SU-DHL-6 (cell line): ENCODE measurements around the gene SMARCA4.

ENCODE experiments used
- H2AFZ ChIP-seq: fragments of 200-600 bp; sonication (generic); 2 replicates; pipeline ENCODE4 v1.6.1; 2014; ENCODE audit warnings: low read depth, mild to moderate bottlenecking, moderate library complexity, mixed read lengths, antibody characterized with exemption, low read length; ENCODE audit not compliant: severe bottlenecking
- H3F3A ChIP-seq: fragments of 200-600 bp; shearing (Covaris generic); 2 replicates; pipeline ENCODE4 v1.6.0; 2016; ENCODE audit warnings: antibody characterized with exemption, mild to moderate bottlenecking; ENCODE audit not compliant: insufficient read depth
- H3K27ac ChIP-seq: fragments of 200-600 bp; sonication (generic); 2 replicates; pipeline ENCODE4 v1.5.1; 2016; ENCODE audit warnings: low read depth, mild to moderate bottlenecking, low read length, moderate library complexity, mixed read lengths
- H3K27me3 ChIP-seq: fragments of 200-600 bp; sonication (generic), shearing (Covaris generic); 2 replicates; pipeline ENCODE4 v1.6.0; 2014; ENCODE audit warnings: mild to moderate bottlenecking, low read length
- H3K36me3 ChIP-seq: fragments of 200-600 bp; sonication (generic); 2 replicates; pipeline ENCODE4 v1.6.1; 2014; ENCODE audit warnings: mild to moderate bottlenecking, low read length, mixed read lengths
- H3K4me2 ChIP-seq: fragments of 300-600, 200-600 bp; shearing (Covaris generic), sonication (generic); 2 replicates; pipeline ENCODE4 v1.6.0; 2014; ENCODE audit warnings: low read length, low read depth, mild to moderate bottlenecking; ENCODE audit not compliant: poor library complexity, severe bottlenecking
- H3K4me3 ChIP-seq: fragments of 200-600 bp; sonication (generic); 2 replicates; pipeline ENCODE4 v1.5.1; 2014; ENCODE audit warnings: antibody characterized with exemption, low read length, mild to moderate bottlenecking, mixed read lengths; ENCODE audit not compliant: insufficient read depth, poor library complexity, severe bottlenecking
- H3K79me2 ChIP-seq: fragments of 200-600 bp; sonication (generic); 2 replicates; pipeline ENCODE4 v1.6.1; 2014; ENCODE audit warnings: mild to moderate bottlenecking, low read length, moderate library complexity; ENCODE audit not compliant: insufficient read depth
- H3K9ac ChIP-seq: fragments of 200-600 bp; sonication (generic); 2 replicates; pipeline ENCODE4 v1.7.0; 2014; ENCODE audit warnings: mild to moderate bottlenecking, low read length
- H3K9me2 ChIP-seq: fragments of 200-600 bp; sonication (generic); replicated peaks from 2 replicates; pipeline ENCODE4 v1.6.1; 2014; ENCODE audit warnings: low read length; ENCODE audit not compliant: insufficient read depth
- H3K9me3 ChIP-seq: fragments of 200-600 bp; sonication (generic); 2 replicates; pipeline ENCODE4 v1.6.1; 2014; ENCODE audit warnings: low read length, mixed read lengths; ENCODE audit not compliant: insufficient read depth
- H4K20me1 ChIP-seq: fragments of 200-600 bp; sonication (generic); 2 replicates; pipeline ENCODE4 v1.6.1; 2014; ENCODE audit warnings: low read depth, mild to moderate bottlenecking, antibody characterized with exemption, low read length, moderate library complexity, mixed read lengths
- CTCF ChIP-seq: fragments of 200-600 bp; sonication (generic); IDR thresholded peaks from one replicate; pipeline ENCODE4 v1.5.1; 2017; ENCODE audit warnings: antibody characterized with exemption, mild to moderate bottlenecking, low read length, moderate library complexity; ENCODE audit not compliant: insufficient read depth, poor library complexity, severe bottlenecking
- EZH2phosphoT487 ChIP-seq: fragments of 200-600 bp; sonication (generic), shearing (Covaris generic); conservative IDR thresholded peaks from 2 replicates; pipeline ENCODE4 v1.6.1; 2018; ENCODE audit warnings: mild to moderate bottlenecking, antibody characterized with exemption, low read length, moderate library complexity, mixed read lengths

SMARCA4 gene

DNA sequence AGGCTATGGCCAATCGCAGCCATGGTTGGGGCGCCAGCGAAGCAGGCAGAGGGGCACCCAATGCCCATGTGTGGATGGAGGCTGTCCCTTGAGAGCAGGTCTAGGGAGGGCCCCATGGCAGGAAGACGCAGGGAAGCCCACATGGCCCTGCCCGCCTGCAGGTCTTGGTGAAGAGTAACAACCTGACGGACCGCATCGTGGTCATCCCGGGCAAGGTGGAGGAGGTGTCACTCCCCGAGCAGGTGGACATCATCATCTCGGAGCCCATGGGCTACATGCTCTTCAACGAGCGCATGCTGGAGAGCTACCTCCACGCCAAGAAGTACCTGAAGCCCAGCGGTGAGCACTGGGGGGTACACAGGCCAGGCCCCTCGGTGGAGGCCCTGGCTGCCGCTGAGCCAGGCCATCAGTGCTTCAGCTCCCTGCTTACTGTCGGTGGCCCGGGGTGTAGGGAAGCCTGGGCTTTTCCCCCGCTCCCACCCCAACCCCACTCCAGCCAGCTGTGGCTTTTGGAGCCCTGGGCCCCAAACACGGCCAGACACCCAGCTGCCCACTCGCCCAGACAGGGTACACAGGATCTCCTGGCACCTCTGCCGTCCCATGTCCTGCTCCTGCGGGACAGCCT is 47.0 kb upstream of the SMARCA4 start:
- H3K79me2 ChIP-seq = no peaks in the 10 kb centered on the region
- TF ChIP-seq EZH2phosphoT487 (no peak), CTCF (no peak)
- no peak overlapping the region for H3K27ac ChIP-seq
- H2AFZ ChIP-seq = no peak overlapping the region
- no peaks in the 10 kb centered on the region for H3K9me2 ChIP-seq
- no peaks in the 10 kb centered on the region for H4K20me1 ChIP-seq
- H3K9ac ChIP-seq = no peak overlapping the region
- no peak overlapping the region for H3K4me2 ChIP-seq
- no peaks in the 10 kb centered on the region for H3F3A ChIP-seq
- no peaks in the 10 kb centered on the region for H3K9me3 ChIP-seq
- no peaks in the 10 kb centered on the region for H3K36me3 ChIP-seq
- H3K27me3 ChIP-seq = no peaks in the 10 kb centered on the region
- no peak overlapping the region for H3K4me3 ChIP-seq

DNA sequence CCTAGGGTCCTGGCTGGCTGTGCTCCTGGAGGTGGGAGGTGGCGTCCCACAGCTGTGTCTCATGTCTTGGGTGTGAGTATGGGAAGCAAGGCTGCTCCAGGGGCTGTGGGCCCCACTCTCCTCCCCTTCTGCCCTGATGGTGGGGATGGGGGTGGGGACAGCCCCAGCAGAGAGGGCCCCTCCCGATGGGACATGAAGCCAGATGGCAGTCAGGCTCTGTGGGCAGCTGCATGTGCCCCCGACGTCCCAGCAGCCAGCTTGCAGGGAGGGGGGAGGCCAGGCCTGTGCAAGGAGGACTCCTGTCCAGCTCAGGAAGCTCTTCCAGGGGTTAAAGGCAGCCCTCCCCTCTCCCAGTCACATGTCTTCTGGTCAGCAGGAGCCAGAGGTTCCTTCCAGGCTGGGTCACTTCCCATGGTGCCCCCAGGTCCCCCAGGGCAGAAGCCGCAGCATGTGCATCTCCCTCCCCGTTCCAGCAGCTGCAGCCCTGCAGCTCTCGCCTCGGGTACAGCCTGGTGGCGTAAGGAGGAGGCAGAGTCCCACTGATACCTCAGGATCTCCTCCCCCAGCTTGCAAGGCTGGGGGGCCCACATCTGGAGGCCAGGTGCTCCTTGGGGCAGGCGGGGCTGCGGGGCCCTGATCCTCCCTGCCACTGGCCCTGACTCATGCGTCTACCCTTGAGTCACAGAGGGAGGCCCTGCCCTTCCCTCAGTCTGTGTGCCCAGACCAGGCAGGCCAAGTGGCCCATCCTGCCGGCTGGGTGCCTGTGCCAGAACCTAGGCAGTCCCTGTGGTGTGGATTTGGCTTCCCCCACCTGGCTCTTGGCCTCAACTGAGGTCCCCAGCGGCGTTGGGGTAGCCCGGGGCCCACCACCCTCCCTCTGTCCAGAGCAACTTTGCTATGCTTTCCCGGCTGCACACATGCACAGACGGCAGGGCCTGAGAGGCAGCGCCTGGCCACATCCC is 45.4 kb upstream of the SMARCA4 start:
- Histone ChIP-seq H3K9me2 (no peaks in the 10 kb centered on the region), H3K36me3 (no peaks in the 10 kb centered on the region), H3K27me3 (no peaks in the 10 kb centered on the region), H2AFZ (no peak overlapping the region), H3K4me2 (no peak overlapping the region), H3K27ac (no peak overlapping the region), H3K9me3 (no peaks in the 10 kb centered on the region), H3K9ac (no peak overlapping the region), H3K4me3 (no peak overlapping the region), H3F3A (0 out of 2 replicates have a peak, but pooled peaks cover 4% of the 10 kb centered on the region), H4K20me1 (no peaks in the 10 kb centered on the region), H3K79me2 (no peaks in the 10 kb centered on the region)
- TF ChIP-seq CTCF (no peak), EZH2phosphoT487 (no peak)

DNA sequence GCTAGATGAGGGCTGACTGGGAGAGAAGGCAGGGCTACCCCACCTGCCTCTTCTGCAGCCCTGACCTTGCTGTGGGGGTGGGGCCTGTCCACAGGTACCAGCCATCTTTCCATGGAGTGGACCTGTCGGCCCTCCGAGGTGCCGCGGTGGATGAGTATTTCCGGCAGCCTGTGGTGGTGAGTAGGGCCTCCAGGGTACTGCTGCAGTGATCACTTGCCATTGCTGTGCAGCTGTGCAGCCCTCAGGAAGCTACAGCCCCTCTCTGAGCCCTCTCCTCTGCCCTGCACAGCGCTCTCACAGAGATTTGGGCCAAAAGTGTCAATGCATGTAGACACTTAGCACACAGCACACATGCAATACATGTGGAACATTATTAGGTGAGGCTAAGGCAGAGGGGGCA is 44.2 kb upstream of the SMARCA4 start:
- H3K4me2 ChIP-seq = no peak overlapping the region
- no peak overlapping the region for H3K27ac ChIP-seq
- H3K9me2 ChIP-seq = no peaks in the 10 kb centered on the region
- no peak for TF ChIP-seq CTCF
- no peak for TF ChIP-seq EZH2phosphoT487
- H4K20me1 ChIP-seq = no peaks in the 10 kb centered on the region
- H3K9ac ChIP-seq = no peak overlapping the region
- H3K36me3 ChIP-seq = no peaks in the 10 kb centered on the region
- H3F3A ChIP-seq = 0 out of 2 replicates have a peak, but pooled peaks cover 4% of the 10 kb centered on the region
- H2AFZ ChIP-seq = no peak overlapping the region
- H3K9me3 ChIP-seq = no peaks in the 10 kb centered on the region
- H3K4me3 ChIP-seq = no peak overlapping the region
- H3K79me2 ChIP-seq = no peaks in the 10 kb centered on the region
- H3K27me3 ChIP-seq = no peaks in the 10 kb centered on the region
